NT2/D1 (cell line): ENCODE data around the gene POT1.

Experiments
- DNase-seq: peaks from one replicate; pipeline ENCODE4 v3.0.0-alpha.2; 2011; ENCODE audit warnings: low read depth, low spot score
- H3K27me3 ChIP-seq: 2 replicates; pipeline ENCODE4 v1.6.0; 2011; ENCODE audit warnings: mild to moderate bottlenecking; ENCODE audit not compliant: insufficient read length, insufficient read depth
- H3K36me3 ChIP-seq: 2 replicates; pipeline ENCODE4 v1.6.1; 2011; ENCODE audit warnings: mild to moderate bottlenecking, low read length, mixed read lengths; ENCODE audit not compliant: insufficient read depth, insufficient read length
- H3K4me1 ChIP-seq: 2 replicates; pipeline ENCODE4 v1.5.1; 2011; ENCODE audit not compliant: insufficient read depth, insufficient read length
- H3K4me3 ChIP-seq: 2 replicates; pipeline ENCODE4 v1.5.1; 2011; ENCODE audit warnings: low read depth; ENCODE audit not compliant: insufficient read length
- H3K9ac ChIP-seq: 2 replicates; pipeline ENCODE4 v1.6.0; 2011; ENCODE audit warnings: low read depth; ENCODE audit not compliant: insufficient read length
- H3K9me3 ChIP-seq: 2 replicates; pipeline ENCODE4 v1.5.1; 2011; ENCODE audit warnings: mild to moderate bottlenecking, low read length; ENCODE audit not compliant: insufficient read depth
- SUZ12 ChIP-seq: IDR thresholded peaks from 2 replicates; pipeline ENCODE4 v1.6.1; 2011; ENCODE audit not compliant: insufficient read length, insufficient read depth; ENCODE audit errors: extremely low read depth
- YY1 ChIP-seq: IDR thresholded peaks from 2 replicates; pipeline ENCODE4 v1.6.1; 2011; ENCODE audit not compliant: insufficient read length, insufficient read depth
- ZNF274 ChIP-seq: IDR thresholded peaks from 2 replicates; pipeline ENCODE4 v1.6.1; 2011; ENCODE audit warnings: mild to moderate bottlenecking, low read depth, low read length

Gene POT1

GRCh38 chr7:124801330-124801895 lies 128.2 kb downstream of the POT1 start:
- Histone ChIP-seq H3K9me3 (no peaks in the 10 kb centered on the region), H3K27me3 (no peaks in the 10 kb centered on the region), H3K4me1 (no peaks in the 10 kb centered on the region), H3K4me3 (no peak overlapping the region), H3K9ac (no peak overlapping the region), H3K36me3 (no peaks in the 10 kb centered on the region)
- DNase-seq = no peak
- no peak for TF ChIP-seq ZNF274
- no peak for TF ChIP-seq SUZ12
- TF ChIP-seq YY1 = no peak

GRCh38 chr7:124800386-124800785 lies 129.2 kb downstream of the POT1 start:
- no peaks in the 10 kb centered on the region for H3K27me3 ChIP-seq

GRCh38 chr7:124799448-124799847 lies 130.2 kb downstream of the POT1 start:
- Histone ChIP-seq H3K9me3 (no peaks in the 10 kb centered on the region), H3K4me3 (no peak overlapping the region)
- TF ChIP-seq SUZ12 = no peak
- no peak for TF ChIP-seq ZNF274
- TF ChIP-seq YY1 = no peak

More at GRCh38 chr7:124800386-124800785, 129.2 kb downstream of the POT1 start:
- no peak overlapping the region for H3K4me3 ChIP-seq
- no peak overlapping the region for H3K9ac ChIP-seq
- DNase-seq = no peak
- TF ChIP-seq YY1 = no peak
- TF ChIP-seq SUZ12 = no peak
- TF ChIP-seq ZNF274 = no peak
- no peaks in the 10 kb centered on the region for H3K4me1 ChIP-seq
- no peaks in the 10 kb centered on the region for H3K9me3 ChIP-seq
- no peaks in the 10 kb centered on the region for H3K36me3 ChIP-seq

GRCh38 chr7:124796771-124797170 lies 132.9 kb downstream of the POT1 start:
- Histone ChIP-seq H3K27me3 (no peaks in the 10 kb centered on the region), H3K9ac (no peak overlapping the region), H3K4me1 (no peaks in the 10 kb centered on the region), H3K36me3 (no peaks in the 10 kb centered on the region), H3K9me3 (no peaks in the 10 kb centered on the region), H3K4me3 (no peak overlapping the region)
- no peak for DNase-seq
- TF ChIP-seq ZNF274 (no peak), YY1 (no peak), SUZ12 (no peak)

More at GRCh38 chr7:124799448-124799847, 130.2 kb downstream of the POT1 start:
- DNase-seq = no peak
- no peaks in the 10 kb centered on the region for H3K36me3 ChIP-seq
- no peak overlapping the region for H3K9ac ChIP-seq
- H3K4me1 ChIP-seq = no peaks in the 10 kb centered on the region
- no peaks in the 10 kb centered on the region for H3K27me3 ChIP-seq

GRCh38 chr7:124792696-124793095 lies 136.9 kb downstream of the POT1 start:
- H3K9me3 ChIP-seq = no peaks in the 10 kb centered on the region
- no peaks in the 10 kb centered on the region for H3K36me3 ChIP-seq
- no peak for TF ChIP-seq YY1
- no peak for TF ChIP-seq ZNF274
- no peak for TF ChIP-seq SUZ12
- no peaks in the 10 kb centered on the region for H3K4me1 ChIP-seq
- no peak overlapping the region for H3K9ac ChIP-seq
- no peak overlapping the region for H3K4me3 ChIP-seq
- H3K27me3 ChIP-seq = no peaks in the 10 kb centered on the region
- no peak for DNase-seq

GRCh38 chr7:124792002-124792401 lies 137.6 kb downstream of the POT1 start:
- Histone ChIP-seq H3K27me3 (no peaks in the 10 kb centered on the region), H3K9me3 (no peaks in the 10 kb centered on the region), H3K9ac (no peak overlapping the region), H3K4me3 (no peak overlapping the region), H3K36me3 (no peaks in the 10 kb centered on the region), H3K4me1 (no peaks in the 10 kb centered on the region)
- no peak for TF ChIP-seq SUZ12
- no peak for DNase-seq

- no peaks in the 10 kb centered on the region for H3K36me3 ChIP-seq
- no peaks in the 10 kb centered on the region for H3K27me3 ChIP-seq
Measured at GRCh38 chr7:124791426-124791825, 138.2 kb downstream of the POT1 start.

More at GRCh38 chr7:124791426-124791825, 138.2 kb downstream of the POT1 start:
- Histone ChIP-seq H3K4me1 (no peaks in the 10 kb centered on the region), H3K4me3 (no peak overlapping the region), H3K9ac (no peak overlapping the region), H3K9me3 (no peaks in the 10 kb centered on the region)
- no peak for DNase-seq
- no peak for TF ChIP-seq YY1
- TF ChIP-seq ZNF274 = no peak
- no peak for TF ChIP-seq SUZ12
